IgD-negative memory B cell (primary cell): ENCODE data around the gene DACT1. TPM values are rescaled to one million over a fixed set of nuclear protein-coding genes. Genes with fewer than 3 reads are reported as not detected.
"Not testable (repeated sequence)": the region's sequence is repeated elsewhere in the genome, so short reads cannot be mapped to it uniquely, and the experiment has no call there.

ENCODE experiments used
- H3K27ac Mint-ChIP-seq, 3 donors: one replicate each; pipeline ENCODE4 v1.8.0; 2020 to 2022; ENCODE audit warnings: mild to moderate bottlenecking in 3 of 3, mixed read lengths in 3 of 3, moderate library complexity in 1 of 3
- H3K27me3 Mint-ChIP-seq: one replicate; pipeline ENCODE4 v1.8.0; 2021; ENCODE audit warnings: mixed read lengths
- H3K36me3 Mint-ChIP-seq: one replicate; pipeline ENCODE4 v1.8.0; 2020; ENCODE audit warnings: mild to moderate bottlenecking, mixed read lengths
- H3K4me1 Mint-ChIP-seq, 3 donors: one replicate each; pipeline ENCODE4 v1.8.0; 2020 to 2022; ENCODE audit warnings: mixed read lengths in 3 of 3, mild to moderate bottlenecking in 1 of 3
- H3K4me3 Mint-ChIP-seq, 4 donors: one replicate each; pipeline ENCODE4 v1.8.0; 2020 to 2022; ENCODE audit warnings: mild to moderate bottlenecking in 4 of 4, mixed read lengths in 4 of 4, moderate library complexity in 3 of 4
- H3K9me3 Mint-ChIP-seq, 3 donors: one replicate each; pipeline ENCODE4 v1.8.0; 2020 to 2021; ENCODE audit warnings: mixed read lengths in 3 of 3, mild to moderate bottlenecking in 1 of 3
- polyA plus RNA-seq: library from polyadenylated mRNA; unstranded; fragments of 300-500 nt; fragmentation: Illumina TruSeq; gene quantifications from one replicate; pipeline ENCODE4 v1.2.3, GENCODE V29; 2021

The DACT1 gene, protein sequence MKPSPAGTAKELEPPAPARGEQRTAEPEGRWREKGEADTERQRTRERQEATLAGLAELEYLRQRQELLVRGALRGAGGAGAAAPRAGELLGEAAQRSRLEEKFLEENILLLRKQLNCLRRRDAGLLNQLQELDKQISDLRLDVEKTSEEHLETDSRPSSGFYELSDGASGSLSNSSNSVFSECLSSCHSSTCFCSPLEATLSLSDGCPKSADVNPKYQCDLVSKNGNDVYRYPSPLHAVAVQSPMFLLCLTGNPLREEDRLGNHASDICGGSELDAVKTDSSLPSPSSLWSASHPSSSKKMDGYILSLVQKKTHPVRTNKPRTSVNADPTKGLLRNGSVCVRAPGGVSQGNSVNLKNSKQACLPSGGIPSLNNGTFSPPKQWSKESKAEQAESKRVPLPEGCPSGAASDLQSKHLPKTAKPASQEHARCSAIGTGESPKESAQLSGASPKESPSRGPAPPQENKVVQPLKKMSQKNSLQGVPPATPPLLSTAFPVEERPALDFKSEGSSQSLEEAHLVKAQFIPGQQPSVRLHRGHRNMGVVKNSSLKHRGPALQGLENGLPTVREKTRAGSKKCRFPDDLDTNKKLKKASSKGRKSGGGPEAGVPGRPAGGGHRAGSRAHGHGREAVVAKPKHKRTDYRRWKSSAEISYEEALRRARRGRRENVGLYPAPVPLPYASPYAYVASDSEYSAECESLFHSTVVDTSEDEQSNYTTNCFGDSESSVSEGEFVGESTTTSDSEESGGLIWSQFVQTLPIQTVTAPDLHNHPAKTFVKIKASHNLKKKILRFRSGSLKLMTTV
- polyA plus RNA-seq = 0.25 TPM

DNA sequence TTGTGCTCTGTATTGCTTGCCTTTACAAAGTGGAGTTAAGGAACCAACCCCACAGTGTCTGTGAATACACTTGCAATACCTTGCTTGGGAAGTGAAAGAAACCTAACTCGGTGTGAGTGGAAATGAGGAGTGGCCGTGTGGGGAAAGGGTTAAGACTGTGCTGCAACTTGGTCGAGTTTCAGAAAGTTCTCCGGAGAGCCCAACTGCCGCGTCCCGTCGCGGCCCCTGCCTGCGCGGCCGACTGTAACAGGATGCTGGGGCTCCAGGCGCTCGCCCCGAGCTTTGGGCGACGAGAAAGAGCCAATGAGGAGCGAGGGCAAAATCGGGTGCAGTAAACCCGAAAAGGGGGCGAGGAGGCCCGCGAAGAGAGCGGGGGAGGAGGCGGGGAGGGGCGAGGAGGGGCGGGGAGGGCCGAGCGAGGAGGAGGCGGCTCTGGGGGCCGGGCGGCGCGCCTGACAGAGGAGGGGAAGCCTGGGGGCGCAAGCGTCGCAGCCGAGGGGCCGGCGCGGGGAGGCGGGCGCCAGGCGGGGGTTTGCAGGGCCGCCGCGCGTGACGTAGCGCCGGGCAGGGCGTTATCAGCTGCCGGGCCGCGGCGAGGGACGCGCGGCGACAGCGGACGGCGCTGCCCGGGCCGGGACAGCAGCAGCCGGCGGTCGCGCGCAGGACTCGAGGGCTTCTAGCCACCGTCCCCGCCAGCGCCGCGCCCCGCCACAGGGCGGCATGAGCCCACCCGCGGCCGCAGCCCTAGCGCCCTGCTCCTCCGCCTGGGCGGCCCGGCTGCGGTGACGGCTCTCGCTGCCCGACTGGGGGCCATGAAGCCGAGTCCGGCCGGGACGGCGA, at the start of gene DACT1:
Gene DACT1 (plus strand): TSS at position 572 of the 840 bp plus-strand sequence. CDS start 241 bp downstream, at position 813.
- Mint-ChIP-seq H3K4me3 (peak within 1 kb of the TSS; percentile 88 to 92 (median 90)), H3K4me1 (peaks cover 6 to 26% (median 25%) of the 10 kb centered on the region in 3 donors), H3K9me3 (no peaks in the 10 kb centered on the region), H3K27ac (peak within 1 kb of the TSS in 1 of 3 donors; percentile 14), H3K27me3 (peaks cover 32% of the 10 kb centered on the region), H3K36me3 (no peaks in the 10 kb centered on the region)

DNA sequence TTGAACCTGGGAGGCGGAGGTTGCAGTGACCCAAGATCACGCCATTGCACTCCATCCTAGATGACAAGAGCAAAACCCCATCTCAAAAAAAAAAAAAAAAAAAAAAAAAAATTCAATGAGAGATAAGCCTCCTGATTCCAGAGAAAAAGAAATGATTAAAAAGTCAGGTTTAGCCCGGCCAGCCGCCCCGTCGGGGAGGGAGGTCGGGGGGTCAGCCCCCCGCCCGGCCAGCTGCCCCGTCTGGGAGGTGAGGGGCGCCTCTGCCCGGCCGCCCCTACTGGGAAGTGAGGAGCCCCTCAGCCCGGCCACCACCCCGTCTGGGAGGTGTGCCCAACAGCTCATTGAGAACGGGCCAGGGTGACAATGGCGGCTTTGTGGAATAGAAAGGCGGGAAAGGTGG, 49.4 kb upstream of the DACT1 start:
- H3K27ac Mint-ChIP-seq, H3K27me3 Mint-ChIP-seq, H3K36me3 Mint-ChIP-seq, H3K9me3 Mint-ChIP-seq, H3K4me3 Mint-ChIP-seq, H3K4me1 Mint-ChIP-seq: not testable (repeated sequence)

DNA sequence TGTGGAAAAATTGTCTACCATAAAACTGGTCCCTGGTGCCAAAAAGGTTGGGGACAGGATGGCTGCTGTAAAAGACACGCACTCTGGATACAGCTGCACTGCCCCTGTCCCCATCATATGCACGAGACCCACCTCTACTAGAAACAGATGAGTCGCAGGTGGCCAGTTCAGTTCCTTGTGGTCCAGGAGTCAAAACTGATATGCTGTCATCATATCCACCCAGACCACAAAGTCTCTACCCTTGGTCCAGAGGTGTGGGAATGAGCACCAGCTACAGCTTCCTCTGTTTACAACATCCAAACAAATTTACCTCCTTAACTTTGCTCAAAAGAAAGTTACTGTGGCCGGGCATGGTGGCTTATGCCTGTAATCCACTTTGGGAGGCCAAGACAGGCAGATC, 43.8 kb upstream of the DACT1 start:
- H3K27me3 Mint-ChIP-seq = peaks cover 2% of the 10 kb centered on the region
- peaks cover 2% of the 10 kb centered on the region for H3K36me3 Mint-ChIP-seq
- H3K27ac Mint-ChIP-seq = no peak overlapping the region
- H3K4me3 Mint-ChIP-seq = no peak overlapping the region
- H3K9me3 Mint-ChIP-seq = peaks cover 0 to 3% (median 0%) of the 10 kb centered on the region in 3 donors
- no peaks in the 10 kb centered on the region for H3K4me1 Mint-ChIP-seq

DNA sequence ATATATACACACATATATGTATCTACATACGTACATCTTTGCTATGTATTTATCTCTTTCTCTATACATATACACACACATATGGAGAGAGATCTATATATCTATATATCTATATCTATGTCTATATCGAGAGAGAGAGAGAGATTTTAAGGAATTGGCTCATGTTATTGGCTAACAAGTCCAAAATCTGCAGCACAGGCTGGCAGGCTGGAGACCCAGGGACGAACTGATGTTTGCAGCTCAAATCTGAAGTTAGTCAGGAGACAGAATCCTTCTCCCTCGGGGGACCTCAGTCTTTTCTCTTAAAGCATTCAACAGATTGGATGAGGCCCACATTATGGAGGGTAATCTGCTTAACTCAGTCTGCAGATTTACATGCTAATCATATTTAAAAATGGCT, 40.7 kb upstream of the DACT1 start:
- Mint-ChIP-seq H3K4me1 (peaks cover 0 to under 1% (median 0%) of the 10 kb centered on the region in 3 donors), H3K36me3 (peaks cover 2% of the 10 kb centered on the region), H3K4me3 (no peak overlapping the region), H3K27ac (no peak overlapping the region), H3K27me3 (peaks cover 2% of the 10 kb centered on the region), H3K9me3 (peaks cover 0 to 3% (median 0%) of the 10 kb centered on the region in 3 donors)

DNA sequence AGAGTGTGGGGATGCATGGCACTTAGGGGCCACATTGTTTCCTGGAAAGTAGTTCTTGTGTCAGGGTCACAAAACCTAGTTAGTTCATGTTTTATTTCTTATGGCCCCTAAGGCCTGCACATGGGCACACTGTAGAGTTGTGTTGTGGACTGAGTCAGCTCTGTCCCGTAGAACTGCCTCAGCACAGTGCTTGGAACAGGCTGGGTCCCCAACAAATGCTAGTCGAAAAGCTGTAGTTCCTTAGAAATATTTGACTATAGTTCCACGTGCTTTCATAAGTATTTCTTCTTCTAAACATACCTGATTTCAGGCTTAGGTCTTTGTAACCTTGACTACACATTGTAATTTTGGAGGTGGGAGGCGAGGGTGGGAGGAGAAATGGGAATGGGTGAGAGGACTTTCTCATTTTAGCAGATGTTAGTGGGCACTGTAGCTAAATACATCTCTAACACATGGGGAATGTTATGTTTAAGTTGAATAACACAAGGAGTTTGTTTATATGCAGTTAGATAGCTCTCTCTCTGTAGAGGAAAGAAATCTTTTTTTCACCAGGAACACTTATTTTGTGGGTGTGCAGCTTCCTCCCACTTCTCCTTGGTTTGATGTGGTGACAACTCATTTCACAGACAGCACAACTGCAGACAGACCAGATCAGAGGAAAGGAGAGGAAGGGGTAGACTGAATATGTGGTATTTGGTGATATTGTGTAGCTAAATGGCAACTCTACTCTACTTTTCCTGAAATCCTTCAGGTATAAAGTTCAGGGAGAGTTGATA, 39.5 kb upstream of the DACT1 start:
- Mint-ChIP-seq H3K4me1 (peaks cover 0 to 3% (median 0%) of the 10 kb centered on the region in 3 donors), H3K27ac (no peak overlapping the region), H3K36me3 (peaks cover 2% of the 10 kb centered on the region), H3K4me3 (no peak overlapping the region), H3K27me3 (no peaks in the 10 kb centered on the region), H3K9me3 (peaks cover 0 to 4% (median 0%) of the 10 kb centered on the region in 3 donors)

DNA sequence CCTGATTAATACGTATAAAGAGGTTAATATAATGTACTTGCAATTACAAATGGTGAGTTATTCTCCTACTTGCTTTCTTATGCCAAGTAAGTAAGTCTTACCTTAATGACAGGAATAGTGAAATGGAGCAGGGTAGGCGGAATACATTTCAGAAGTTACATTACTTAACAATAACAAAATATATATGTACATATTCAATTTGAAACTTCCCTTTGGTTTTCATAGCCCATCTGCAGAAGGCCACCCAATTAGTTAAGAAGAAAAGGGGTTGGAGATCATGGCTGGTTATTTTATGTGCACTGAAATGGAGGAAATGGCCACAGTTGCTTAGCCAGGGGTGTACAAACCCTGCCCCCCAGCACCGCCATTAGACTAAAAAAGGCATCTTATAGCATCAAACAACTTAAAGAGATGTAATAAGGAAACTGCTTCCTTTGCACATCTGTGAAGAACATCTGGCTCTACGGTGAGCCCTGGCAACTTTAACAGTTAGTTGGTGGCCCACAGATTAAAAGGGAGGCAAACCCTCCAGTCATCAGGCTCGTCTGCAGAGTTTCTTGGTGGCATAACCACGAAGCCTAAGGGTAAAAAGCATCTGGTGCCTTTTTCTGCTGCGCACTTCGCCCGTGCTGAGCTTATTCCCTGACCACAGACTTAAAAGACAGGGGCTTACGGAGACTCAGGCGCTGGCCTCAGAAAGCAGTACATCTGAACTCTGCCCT, 38.8 kb upstream of the DACT1 start:
- H3K9me3 Mint-ChIP-seq = peaks cover 0 to 4% (median 0%) of the 10 kb centered on the region in 3 donors
- peaks cover 0 to 3% (median 0%) of the 10 kb centered on the region in 3 donors for H3K4me1 Mint-ChIP-seq
- H3K27me3 Mint-ChIP-seq = peaks cover 3% of the 10 kb centered on the region
- H3K36me3 Mint-ChIP-seq = peaks cover 2% of the 10 kb centered on the region
- no peak overlapping the region for H3K4me3 Mint-ChIP-seq
- no peak overlapping the region for H3K27ac Mint-ChIP-seq

DNA sequence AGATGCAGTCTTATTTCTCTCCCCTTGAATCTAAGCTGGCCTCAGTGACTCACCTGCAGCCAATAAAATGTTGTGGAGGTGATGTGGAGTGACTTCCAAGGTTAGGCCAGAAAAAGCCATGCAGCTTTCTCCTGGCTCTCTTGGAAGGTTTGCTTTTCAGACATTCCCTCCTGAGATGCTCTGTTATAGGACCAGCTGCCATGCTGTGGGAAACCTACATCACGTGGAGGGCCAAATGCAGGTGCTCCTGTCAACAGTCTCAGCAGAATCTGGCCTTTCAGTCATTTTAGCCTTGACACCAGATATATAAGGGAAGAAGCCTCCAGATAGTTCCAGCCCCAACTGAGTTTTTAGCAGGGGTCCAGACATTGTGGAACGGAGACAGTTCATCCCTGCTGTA, 38.1 kb upstream of the DACT1 start:
- no peak overlapping the region for H3K27ac Mint-ChIP-seq
- peaks cover 3% of the 10 kb centered on the region for H3K27me3 Mint-ChIP-seq
- peaks cover 2% of the 10 kb centered on the region for H3K36me3 Mint-ChIP-seq
- peaks cover 0 to 3% (median 0%) of the 10 kb centered on the region in 3 donors for H3K4me1 Mint-ChIP-seq
- no peak overlapping the region for H3K4me3 Mint-ChIP-seq
- H3K9me3 Mint-ChIP-seq = peaks cover 0 to 4% (median 0%) of the 10 kb centered on the region in 3 donors

DNA sequence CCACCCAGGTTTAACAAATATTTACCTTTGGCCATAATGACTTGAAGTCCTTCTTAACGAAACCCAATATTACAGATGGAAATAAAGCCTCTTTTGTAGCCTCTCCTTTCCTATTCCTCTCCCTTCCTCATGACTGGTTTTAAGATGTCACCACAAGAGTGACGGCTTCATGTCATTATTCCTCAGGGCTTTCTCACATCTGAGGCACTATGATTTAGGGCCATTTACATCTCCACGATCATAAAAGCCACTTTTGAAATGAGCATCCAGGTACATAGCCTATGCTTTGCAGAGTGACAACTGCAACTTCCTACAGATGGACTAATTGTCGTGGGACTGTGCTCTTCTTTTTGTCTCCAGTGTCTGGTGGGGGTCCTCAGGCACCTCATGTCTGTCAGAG, 32.3 kb upstream of the DACT1 start:
- H3K9me3 Mint-ChIP-seq = peaks cover 0 to 3% (median 0%) of the 10 kb centered on the region in 3 donors
- H3K4me3 Mint-ChIP-seq = no peak overlapping the region
- H3K4me1 Mint-ChIP-seq = peaks cover 0 to 3% (median 0%) of the 10 kb centered on the region in 3 donors
- H3K27ac Mint-ChIP-seq = peak overlapping the region in 1 of 3 donors; percentile 19
- H3K36me3 Mint-ChIP-seq = no peaks in the 10 kb centered on the region
- H3K27me3 Mint-ChIP-seq = peaks cover 3% of the 10 kb centered on the region

DNA sequence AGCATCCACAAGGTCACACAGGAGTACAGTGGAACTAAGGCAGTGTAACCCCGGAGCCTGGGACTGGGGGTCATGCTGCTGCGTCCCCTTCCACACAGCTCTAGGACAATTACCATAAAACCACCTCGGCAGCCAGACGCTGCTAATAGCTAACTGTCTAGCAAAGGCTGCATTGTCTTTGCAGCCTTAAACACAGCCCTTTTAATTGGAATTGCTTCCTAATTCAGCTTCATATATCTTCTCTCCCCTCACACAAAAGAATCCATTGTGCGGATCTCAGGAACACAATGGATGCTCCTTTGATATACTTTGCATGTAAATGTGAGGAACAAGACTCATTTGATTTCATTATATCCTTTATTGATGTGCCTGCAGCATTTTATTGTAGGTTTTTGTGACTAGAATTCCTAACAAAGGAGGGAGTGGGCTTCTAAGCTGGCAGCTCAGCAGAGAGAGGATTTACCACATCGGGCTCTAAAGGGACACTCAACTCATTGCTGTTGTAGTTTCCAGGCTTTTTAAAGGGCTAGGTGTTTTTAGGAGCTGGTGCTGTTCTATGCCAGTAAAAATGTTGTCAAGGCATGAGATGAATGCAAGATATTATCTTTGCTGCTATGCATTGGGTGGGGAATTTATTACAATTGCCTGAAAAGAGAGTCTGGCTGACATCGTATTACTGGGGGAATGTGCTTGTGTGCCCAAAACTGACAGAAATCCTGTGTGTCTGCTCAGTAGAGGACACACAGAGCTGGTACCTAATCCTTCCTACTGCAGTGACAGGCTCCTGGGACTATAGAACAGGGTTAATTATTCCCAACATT, 30.4 kb upstream of the DACT1 start:
- H3K4me1 Mint-ChIP-seq = peaks cover 0 to under 1% (median 0%) of the 10 kb centered on the region in 3 donors
- peaks cover 0 to 2% (median 0%) of the 10 kb centered on the region in 3 donors for H3K9me3 Mint-ChIP-seq
- H3K27me3 Mint-ChIP-seq = peaks cover 3% of the 10 kb centered on the region
- H3K27ac Mint-ChIP-seq = no peak overlapping the region
- no peaks in the 10 kb centered on the region for H3K36me3 Mint-ChIP-seq
- no peak overlapping the region for H3K4me3 Mint-ChIP-seq

DNA sequence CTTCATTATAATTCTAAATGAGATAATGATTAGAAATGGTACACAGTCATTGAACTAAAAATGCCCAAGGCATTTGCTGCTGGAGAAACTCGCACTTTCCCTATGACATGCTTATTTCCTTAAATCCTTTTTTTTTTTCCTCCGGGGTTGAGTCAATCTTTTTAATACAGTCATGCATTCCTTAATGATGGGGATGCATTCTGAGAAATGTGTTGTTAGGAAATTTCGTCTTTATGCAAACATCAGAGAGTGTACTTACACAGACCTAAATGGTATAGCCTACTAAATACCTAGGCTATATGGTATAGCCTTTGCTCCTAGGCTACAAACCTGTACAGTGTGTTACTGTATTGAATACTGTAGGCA, 29.8 kb upstream of the DACT1 start:
- Mint-ChIP-seq H3K9me3 (peaks cover 0 to 2% (median 0%) of the 10 kb centered on the region in 3 donors), H3K4me3 (no peak overlapping the region), H3K36me3 (no peaks in the 10 kb centered on the region), H3K27ac (no peak overlapping the region), H3K27me3 (peaks cover 3% of the 10 kb centered on the region), H3K4me1 (no peaks in the 10 kb centered on the region)

DNA sequence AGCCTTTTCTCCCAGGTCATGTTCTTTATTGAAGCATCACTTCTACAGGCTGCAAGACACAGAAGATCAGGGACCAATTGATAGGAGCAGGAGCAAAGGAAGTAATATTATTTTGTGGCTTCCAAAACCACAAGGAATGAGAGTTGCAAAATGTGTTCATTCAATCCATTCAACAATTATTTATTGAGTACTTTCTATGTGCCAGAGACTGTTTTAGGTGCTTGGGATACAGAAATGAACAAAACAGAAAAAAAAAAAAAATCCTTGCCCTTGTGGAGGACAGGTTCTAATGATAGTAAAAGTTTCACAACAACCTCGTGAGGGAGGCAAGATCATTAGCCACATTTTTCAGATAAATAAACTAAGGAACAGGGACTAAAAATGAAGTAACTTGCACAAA, 20.1 kb upstream of the DACT1 start:
- Mint-ChIP-seq H3K27me3 (peaks cover 2% of the 10 kb centered on the region), H3K4me3 (no peak overlapping the region), H3K9me3 (no peaks in the 10 kb centered on the region), H3K36me3 (no peaks in the 10 kb centered on the region), H3K27ac (no peak overlapping the region), H3K4me1 (no peaks in the 10 kb centered on the region)

DNA sequence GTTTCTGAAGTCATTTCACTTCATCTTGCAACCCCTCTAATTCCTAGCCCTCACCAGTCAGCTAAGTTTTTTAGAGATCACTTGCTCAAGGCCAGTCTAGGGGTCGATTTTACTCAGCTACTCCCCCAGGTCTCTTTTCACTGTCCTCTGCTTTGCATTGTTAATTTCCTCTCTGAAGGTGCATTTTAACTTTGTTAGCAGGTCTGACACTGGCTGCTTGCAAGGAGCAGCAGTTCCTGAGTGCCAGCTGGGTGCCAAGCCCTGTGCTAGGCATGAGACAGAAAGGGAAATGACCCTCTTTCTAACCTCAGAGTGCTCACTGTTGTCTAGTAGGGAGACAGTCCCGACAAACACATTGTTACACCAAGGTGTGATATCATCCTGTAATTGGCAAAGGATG, 17.8 kb upstream of the DACT1 start:
- Mint-ChIP-seq H3K9me3 (no peaks in the 10 kb centered on the region), H3K27me3 (peaks cover 2% of the 10 kb centered on the region), H3K4me1 (no peaks in the 10 kb centered on the region), H3K36me3 (peaks cover 2% of the 10 kb centered on the region), H3K4me3 (no peak overlapping the region), H3K27ac (no peak overlapping the region)

DNA sequence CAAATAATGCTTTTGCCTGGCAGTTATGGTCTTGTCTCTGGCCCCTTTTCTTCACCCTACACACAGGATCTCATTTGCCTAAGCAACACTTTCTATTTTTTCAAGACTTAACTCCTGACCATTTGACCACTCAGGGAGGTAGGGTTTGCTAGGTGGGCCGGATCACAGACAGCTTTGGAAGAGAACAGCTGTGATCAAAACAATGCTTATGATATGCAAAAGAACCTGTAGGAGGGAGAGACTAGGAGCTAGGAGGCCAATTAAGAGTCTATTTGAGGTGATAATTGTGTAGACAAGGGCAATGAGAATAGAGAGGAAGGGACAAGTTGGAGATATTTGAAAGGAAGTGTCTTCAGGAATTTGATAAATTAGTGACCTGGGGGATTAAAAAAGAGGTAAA, 12.3 kb upstream of the DACT1 start:
- H3K9me3 Mint-ChIP-seq = no peaks in the 10 kb centered on the region
- no peak overlapping the region for H3K27ac Mint-ChIP-seq
- no peak overlapping the region for H3K4me3 Mint-ChIP-seq
- peaks cover 2% of the 10 kb centered on the region for H3K36me3 Mint-ChIP-seq
- H3K4me1 Mint-ChIP-seq = no peaks in the 10 kb centered on the region
- H3K27me3 Mint-ChIP-seq = no peaks in the 10 kb centered on the region
